ENCODE measurements around the gene ZCCHC7. TPM values are rescaled to one million over a fixed set of nuclear protein-coding genes. Genes with fewer than 3 reads are reported as not detected.

ZCCHC7 gene
- total and polyA plus RNA-seq, 2 of the 8 experiments (the other 6 are each of a cell fraction or from before 2014, with no cell fraction given): 12.2 to 27.5 TPM

GRCh38 chr9:37229882-37230482 is 109.6 kb downstream of the ZCCHC7 start (continued):
- no peak for TF ChIP-seq CHD7 (IDR thresholded peaks at IDR 0.05; ENCODE audit: insufficient replicate concordance, low read length)
